Myocyte (in vitro differentiated cells): ENCODE results near the gene TESPA1. TPM values are rescaled to one million over a fixed set of nuclear protein-coding genes. Genes with fewer than 3 reads are reported as not detected.
A peak's percentile ranks its signal among the peaks of the same experiment; 100 is the strongest.

Source experiments
- DNase-seq: peaks from one replicate; pipeline ENCODE4 v3.0.0-alpha.2; 2012; ENCODE audit warnings: low read depth
- total RNA-seq: library from RNA; depleted of rRNA; stranded (reverse); fragments of >200 nt; gene quantifications from 2 replicates; pipeline ENCODE4 v1.2.3, GENCODE V29; 2014

The TESPA1 gene
- total RNA-seq, 1 donor from 2014 or later: not detected

- no peak for DNase-seq
Observed at GRCh38 chr12:54983536-54984101, 943 bp downstream of the TESPA1 start.

DNA sequence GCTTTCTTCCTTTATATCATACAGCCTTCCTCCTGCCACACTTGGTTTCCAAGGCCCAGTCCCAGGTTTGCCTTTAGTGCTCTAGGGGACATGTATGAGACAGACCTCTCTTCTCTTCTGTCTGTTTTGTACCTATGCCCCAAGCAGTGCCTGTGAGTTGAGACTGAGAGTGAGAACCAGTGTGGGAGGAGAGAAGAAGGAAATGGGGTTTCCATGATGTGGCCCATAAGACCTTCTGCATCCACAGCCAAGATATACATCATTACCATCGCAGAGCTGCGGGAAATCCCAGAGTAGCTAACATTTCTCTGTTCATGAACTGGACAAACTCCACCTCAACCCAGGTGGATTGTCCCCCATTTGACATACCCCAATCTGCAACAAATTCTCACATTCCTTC, 2.8 kb downstream of the TESPA1 start:
- DNase-seq: no peak

DNA sequence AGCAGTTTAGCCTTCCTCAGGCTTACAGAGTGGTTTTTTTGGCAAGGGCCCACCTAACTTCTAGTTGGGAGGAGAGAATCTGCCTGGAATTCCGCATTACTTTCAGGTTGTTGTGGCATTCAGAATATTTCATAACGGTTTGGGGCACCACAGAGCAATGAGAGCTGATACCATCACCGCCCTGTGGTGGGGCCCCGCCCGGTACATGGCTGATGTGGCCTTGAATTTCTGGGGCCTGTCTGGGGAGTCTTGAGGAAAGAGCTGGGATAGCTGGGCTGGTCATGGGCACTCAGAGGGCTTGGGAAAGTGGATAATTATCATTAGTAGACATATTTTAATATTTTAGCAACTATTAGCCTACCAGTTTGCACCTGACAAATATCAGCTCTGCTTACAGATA, 4.2 kb downstream of the TESPA1 start:
- DNase-seq: peak; percentile 44

GRCh38 chr12:54977857-54978256, 6.7 kb downstream of the TESPA1 start:
- DNase-seq: no peak

GRCh38 chr12:54977155-54977554, 7.4 kb downstream of the TESPA1 start:
- peak; percentile 58 for DNase-seq

DNA sequence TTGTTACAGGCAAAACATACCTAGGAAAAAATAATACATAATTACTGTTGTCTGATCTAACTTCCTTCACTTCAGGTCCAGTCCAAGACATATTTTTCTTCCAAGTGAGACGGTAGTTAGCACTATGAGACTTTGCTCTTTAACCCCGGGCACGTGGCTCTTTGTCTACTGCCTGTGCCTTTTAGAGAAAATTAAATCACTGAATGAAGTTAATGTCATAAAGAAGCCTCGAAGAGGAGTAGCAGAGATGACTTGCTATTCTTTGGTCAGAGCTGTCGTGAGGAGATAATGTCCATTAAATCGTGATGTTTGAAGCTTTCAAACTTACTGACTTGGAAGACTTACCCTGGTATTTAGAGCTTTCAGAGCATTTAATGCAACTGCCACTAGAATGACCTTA, 8.7 kb downstream of the TESPA1 start:
- no peak for DNase-seq

- no peak for DNase-seq
Observed at GRCh38 chr12:54975272-54975671, 9.3 kb downstream of the TESPA1 start.

GRCh38 chr12:54974279-54974678, 10.3 kb downstream of the TESPA1 start:
- no peak for DNase-seq

- no peak for DNase-seq
Observed at GRCh38 chr12:54973556-54973955, 11.0 kb downstream of the TESPA1 start.

DNA sequence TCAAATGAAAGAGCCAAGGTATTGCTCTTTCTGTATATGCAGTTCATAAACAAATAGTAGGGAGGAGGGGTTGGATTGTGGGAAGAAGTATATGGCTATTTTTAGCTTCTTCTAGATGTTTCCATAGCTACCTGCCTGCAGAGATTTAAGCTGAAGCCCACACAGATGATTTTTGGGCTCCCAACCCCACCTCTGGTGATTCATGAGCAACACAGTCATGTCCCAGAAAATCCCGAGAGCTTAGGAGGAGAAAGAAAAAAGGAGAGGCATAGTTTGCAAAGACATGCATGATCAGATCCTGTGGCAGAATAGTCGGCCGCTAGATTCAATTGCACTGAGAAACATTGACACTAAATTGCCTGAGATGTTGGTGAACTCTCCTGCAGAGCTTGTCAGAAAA, 13.8 kb downstream of the TESPA1 start:
- no peak for DNase-seq

DNA sequence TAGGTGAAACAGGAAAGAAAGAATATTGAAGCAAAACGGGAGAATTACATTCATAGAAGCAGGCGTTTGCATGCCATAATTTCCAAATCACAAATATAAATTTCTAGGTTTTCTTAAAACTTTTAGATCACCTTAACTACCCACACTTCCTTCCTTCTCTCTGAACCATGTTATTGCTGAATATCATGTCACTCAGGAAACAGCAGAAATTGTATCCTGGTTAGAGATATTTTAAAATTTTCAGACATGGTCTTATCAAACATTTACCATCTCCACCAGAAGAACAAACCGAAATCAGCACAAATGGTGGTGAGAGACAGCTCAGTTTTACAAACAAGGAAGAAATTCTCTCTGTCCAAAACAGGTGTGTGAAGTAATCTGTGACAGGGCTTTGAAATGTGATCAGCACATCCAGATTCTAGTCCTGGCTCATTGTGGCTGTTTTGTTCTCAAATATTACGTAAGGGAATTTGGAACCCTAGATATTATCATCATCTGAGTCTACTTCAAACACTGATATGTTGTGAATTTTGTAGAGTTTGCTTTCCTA, 16.3 kb downstream of the TESPA1 start:
- no peak for DNase-seq

DNA sequence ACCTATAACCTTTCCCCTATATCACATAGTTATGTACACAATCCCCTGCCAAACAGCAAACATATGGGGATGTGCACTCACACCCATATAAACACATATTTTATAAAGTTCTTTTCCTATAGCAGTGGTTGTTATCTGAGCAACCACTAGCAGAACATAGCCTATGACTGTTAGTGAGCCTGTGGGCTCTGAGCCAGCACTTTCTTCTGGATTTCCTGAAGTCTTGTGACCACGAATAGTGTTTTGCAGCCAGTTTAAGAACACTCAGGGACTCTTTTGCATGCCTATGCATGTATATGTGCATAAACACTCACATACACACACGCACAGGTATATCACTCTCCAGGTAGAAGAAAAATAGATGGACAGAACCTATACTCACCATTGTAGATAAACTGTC, 17.1 kb downstream of the TESPA1 start:
- no peak for DNase-seq

GRCh38 chr12:54961190-54961589, 23.4 kb downstream of the TESPA1 start:
- no peak for DNase-seq

DNA sequence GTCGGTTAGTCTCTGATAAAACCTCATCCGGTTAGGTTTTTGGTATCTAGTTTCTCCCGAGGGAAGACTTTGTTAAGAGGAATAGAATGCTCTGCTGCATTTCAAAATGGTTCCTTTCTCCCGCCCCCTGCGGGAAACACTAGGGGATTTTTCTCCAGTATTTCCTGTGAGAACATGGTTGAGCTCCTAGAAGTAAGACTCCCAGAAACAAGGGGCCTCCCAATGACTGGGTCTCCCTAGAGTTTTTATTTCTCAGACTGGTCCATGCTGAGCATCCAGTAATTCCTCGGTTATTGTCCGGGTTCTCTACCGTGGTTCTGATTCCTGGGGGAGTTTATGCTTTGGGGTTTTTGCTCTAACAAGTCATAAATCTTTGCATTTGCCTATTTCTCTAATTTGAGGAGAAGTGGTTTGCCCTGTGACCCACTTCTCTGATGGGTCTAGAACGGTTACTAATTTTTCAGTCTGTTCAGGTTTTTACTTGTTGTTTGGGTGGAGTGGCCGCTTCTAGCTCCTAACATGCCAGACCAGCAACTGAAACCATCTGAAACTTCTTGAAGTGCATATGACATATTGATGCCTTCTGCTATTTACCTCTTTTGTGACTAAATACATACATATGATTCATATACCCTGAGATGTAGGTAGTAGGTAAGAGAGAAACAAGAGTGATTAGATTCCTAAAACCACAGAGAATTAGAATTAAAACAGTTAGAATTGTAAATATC, 25.1 kb downstream of the TESPA1 start:
- DNase-seq: no peak

GRCh38 chr12:54958048-54958658, 26.4 kb downstream of the TESPA1 start:
- DNase-seq: peak; percentile 63

DNA sequence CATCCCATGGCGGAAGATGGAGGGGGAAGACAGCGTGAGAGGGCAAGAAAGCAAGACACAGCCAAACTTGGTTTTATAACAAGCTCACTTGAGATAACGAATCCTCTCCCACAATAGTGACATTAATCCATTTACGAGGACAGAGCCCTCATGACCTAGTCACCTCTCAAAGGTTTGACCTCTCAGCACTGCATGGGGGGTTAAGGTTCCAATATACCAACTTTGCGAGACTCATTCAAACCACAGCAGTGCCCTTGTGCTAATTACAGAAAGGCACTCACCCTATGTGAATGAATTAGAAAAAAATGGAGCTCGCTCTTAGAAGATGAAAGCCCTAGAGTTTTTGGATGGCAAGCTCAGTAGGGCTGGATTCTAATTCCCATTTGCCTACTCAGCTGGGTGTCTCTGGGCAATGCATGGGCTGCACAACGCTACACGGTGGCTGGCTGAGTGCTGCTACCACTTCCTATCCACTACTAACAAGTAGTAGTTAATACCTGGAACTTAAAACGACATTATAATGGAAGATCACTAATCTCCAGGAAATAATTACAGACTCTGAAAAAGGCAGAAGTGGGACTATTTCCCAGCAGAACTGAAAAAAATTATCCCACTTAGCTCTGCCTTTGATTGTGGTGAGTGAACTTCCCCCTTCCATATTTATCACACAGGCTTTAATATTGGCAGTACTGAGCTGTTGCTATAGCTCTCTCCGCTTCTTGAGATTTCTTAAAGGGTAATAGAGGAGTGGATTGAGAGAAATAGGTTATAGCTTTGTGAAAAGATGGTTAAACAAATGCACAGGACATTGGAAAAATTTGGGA, 27.5 kb downstream of the TESPA1 start:
- DNase-seq: no peak

GRCh38 chr12:54956322-54956721, 28.2 kb downstream of the TESPA1 start:
- no peak for DNase-seq

- DNase-seq: no peak
Observed at GRCh38 chr12:54954801-54955200, 29.8 kb downstream of the TESPA1 start.

DNA sequence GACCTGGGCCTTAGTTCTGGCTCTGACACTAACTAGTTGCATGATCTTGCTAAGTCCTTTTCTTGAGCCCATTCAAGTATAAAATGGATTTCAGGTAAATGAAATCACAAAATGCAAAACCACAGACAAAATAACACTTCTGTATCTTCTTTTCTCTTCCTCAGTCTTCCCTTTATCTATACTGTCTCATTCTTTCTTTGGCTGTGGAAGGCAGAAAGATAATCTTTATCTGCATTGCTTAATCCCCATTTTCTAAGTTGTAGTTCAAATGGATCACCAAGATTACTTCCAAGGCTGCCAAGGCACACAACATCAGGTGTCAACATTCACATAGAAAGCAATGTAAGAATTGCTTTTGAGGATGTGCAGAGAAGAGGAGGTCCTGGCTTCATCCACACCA, 30.3 kb downstream of the TESPA1 start:
- no peak for DNase-seq

DNA sequence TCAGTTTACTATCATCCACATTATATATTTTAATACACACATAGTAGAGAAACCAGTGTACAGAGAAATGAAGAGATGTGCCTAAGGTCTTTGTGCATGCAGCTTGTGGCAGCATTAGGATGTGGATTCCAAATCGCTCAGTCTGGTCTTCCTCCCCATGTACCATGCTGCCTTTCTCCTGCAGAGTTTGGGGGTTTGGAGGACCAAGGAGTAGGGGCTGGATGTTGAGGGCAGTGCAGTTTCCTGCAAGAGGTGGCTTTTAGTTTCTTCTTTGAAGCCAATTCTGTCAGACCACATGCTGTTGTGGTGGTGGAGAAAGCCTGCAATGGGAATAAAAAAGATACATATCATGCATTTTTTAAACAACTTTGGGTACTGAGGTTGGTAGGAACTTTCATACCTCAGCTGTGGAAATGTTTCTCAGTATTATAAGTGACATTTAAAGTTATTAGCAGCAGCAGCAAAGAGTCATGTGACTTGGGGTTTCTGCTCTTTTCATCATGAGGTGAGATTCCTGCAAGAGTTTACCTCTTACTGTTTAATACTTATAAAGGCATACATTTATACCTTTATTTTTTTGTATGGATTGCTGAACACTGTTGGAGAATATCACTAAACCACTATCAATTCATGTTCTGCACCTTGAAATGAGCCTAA, 34.4 kb downstream of the TESPA1 start:
- DNase-seq: no peak

GRCh38 chr12:54949073-54949711, 35.4 kb downstream of the TESPA1 start:
- no peak for DNase-seq
